ENCODE measurements around the gene CEP170. TPM values are rescaled to one million over a fixed set of nuclear protein-coding genes. Genes with fewer than 3 reads are reported as not detected.
A peak's percentile ranks its signal among the peaks of the same experiment; 100 is the strongest.
"Not testable (repeated sequence)": the region's sequence is repeated elsewhere in the genome, so short reads cannot be mapped to it uniquely, and the experiment has no call there.

The CEP170 gene
- total RNA-seq, 2 donors from 2014 or later, result 51.9 to 72.9 TPM

DNA sequence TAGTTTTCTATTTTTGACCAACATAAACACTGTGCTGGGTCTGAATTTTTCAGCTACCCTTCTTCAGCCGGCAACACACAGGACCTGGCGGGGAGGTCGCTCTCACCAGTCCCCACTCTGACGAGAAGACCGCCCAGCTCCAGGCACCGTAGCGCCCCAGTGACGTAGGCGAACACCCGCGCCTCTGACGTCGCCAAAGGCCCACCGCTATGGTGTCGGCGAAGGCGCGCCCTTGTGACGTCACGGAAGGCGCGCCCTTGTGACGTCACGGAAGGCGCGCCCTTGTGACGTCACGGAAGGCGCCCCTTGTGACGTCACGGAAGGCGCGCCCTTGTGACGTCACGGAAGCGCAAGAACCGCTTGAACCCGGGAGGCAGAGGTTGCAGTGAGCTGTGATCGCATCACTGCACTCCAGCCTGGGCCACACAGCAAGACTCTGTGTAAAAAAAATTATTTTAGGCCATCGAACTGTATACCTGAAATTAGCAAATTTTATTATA, 153.5 kb downstream of the CEP170 start:
- peak; percentile 65 to 72 for DNase-seq (ENCODE audit: low spot score in 2 of 2)
- H3K9me3 Mint-ChIP-seq, H3K36me3 Mint-ChIP-seq: not testable (repeated sequence)
- peak; percentile 73 to 89 for ATAC-seq
- H3K27ac Mint-ChIP-seq, result peak overlapping the region; percentile 85

DNA sequence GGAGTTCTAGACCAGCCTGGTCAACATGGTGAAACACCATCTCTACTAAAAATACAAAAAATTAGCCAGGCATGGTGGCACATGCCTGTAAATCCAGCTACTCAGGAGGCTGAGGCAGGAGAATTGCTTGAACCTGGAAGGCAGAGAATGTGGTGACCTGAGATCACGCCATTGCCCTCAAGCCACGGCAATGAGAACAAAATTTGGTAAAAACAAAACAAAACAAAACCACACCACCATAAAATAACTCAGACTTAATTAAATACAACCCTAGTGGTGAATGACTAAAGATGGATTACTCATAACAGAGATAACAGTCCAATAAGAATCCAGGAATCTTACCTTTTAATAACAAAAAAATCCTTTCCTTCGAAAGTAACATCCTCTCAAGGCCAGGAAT, 167.7 kb downstream of the CEP170 start:
- H3K36me3 Mint-ChIP-seq; DNase-seq (ENCODE audit: low spot score in 2 of 2); H3K27ac Mint-ChIP-seq; H3K9me3 Mint-ChIP-seq; ATAC-seq: not testable (repeated sequence)

Other genes with a start within 250 kb of the CEP170 start
- gene SDCCAG8, start 760 bp upstream of the CEP170 start, total RNA-seq, result 10 to 100 TPM; 30.1 to 37.3 TPM

Measured in activated naive CD4-positive, alpha-beta T cell treated with anti-CD3 and anti-CD28 coated beads, Interleukin-2, amount 50 U/mL, for 72 hours (primary cell).